HUES64 (cell line): ENCODE results near the gene DIP2A.

Experiments
- H3K27ac ChIP-seq: 2 replicates; pipeline ENCODE4 v1.7.0; 2013; ENCODE audit warnings: low read depth, low read length, inconsistent platforms
- H3K27me3 ChIP-seq: 2 replicates; pipeline ENCODE4 v1.6.1; 2013; ENCODE audit warnings: mild to moderate bottlenecking, low read length; ENCODE audit not compliant: insufficient read depth
- H3K36me3 ChIP-seq: 2 replicates; pipeline ENCODE4 v1.6.1; 2013; ENCODE audit warnings: mild to moderate bottlenecking, low read length; ENCODE audit not compliant: insufficient read depth
- H3K4me1 ChIP-seq: 2 replicates; pipeline ENCODE4 v1.6.1; 2013; ENCODE audit warnings: mild to moderate bottlenecking, low read length, moderate library complexity; ENCODE audit not compliant: insufficient read depth
- H3K4me3 ChIP-seq: 2 replicates; pipeline ENCODE4 v1.5.1; 2013; ENCODE audit warnings: mild to moderate bottlenecking, low read length, moderate library complexity
- H3K9ac ChIP-seq: 2 replicates; pipeline ENCODE4 v1.6.1; 2013; ENCODE audit warnings: mild to moderate bottlenecking, low read depth, low read length
- H3K9me3 ChIP-seq: 2 replicates; pipeline ENCODE4 v1.6.1; 2013; ENCODE audit warnings: low read depth, low read length; ENCODE audit not compliant: insufficient read depth
- WGBS: fragments of 150-250, 120-280 bp; methylation state at CpG from one replicate; pipeline ENCODE4 v1.1.7; 2013; ENCODE audit warnings: missing lambda C conversion rate; 5-methylcytosine and 5-hydroxymethylcytosine counted together

DIP2A gene

DNA sequence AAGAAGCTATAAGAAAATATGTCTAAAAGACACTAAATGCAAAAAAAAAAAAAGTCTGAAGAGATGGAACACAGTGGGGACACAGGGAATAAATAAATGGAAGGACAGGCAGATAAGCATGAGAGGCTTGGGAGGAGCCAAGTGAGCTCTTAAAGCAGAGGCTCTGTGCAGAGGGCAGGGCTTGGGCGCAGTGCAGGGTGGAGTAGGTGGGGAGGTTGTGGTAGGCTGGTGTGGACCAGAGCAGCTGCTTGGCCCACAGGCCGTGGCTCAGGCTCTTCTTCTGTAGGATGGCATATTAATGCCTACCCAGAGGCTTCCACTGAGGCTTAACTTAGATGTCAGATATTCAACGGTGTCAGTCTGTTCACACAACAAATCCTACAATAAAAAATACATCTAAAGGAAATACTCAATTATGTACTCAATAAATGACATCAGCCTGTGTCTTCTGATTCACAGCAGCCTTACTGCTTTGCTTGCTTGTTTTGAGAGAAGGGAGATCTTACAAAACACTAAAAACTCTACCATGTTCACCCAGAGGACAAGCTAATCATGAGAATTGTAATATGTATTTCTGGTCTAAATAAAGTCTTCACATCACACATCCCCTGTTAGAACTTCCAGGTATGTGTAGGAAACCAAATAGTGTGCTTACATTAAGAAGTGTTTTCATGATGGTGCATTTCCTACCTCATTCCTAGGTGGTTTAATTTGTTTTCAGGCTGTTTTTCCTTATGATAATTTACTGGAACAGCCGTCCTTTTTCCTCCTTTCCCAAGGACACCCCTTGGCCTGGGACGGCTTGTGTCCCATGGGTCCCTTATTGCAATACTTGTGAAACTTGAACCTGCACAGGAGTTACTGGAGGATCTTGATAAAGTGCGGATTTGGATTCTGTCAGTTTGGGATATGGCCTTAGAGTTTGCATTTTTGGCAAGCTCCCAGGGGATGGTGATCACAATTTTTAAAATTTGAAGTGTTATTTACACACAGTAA lies 24.9 kb downstream of the DIP2A start:
- H3K9ac ChIP-seq = no peak overlapping the region
- H3K4me3 ChIP-seq = no peak overlapping the region
- peaks cover 23% of the 10 kb centered on the region for H3K36me3 ChIP-seq
- H3K9me3 ChIP-seq = no peaks in the 10 kb centered on the region
- H3K27ac ChIP-seq = no peak overlapping the region
- H3K27me3 ChIP-seq = no peaks in the 10 kb centered on the region
- H3K4me1 ChIP-seq = no peaks in the 10 kb centered on the region
- 93% methylated on average over 6 of the region's 6 CpGs for WGBS

DNA sequence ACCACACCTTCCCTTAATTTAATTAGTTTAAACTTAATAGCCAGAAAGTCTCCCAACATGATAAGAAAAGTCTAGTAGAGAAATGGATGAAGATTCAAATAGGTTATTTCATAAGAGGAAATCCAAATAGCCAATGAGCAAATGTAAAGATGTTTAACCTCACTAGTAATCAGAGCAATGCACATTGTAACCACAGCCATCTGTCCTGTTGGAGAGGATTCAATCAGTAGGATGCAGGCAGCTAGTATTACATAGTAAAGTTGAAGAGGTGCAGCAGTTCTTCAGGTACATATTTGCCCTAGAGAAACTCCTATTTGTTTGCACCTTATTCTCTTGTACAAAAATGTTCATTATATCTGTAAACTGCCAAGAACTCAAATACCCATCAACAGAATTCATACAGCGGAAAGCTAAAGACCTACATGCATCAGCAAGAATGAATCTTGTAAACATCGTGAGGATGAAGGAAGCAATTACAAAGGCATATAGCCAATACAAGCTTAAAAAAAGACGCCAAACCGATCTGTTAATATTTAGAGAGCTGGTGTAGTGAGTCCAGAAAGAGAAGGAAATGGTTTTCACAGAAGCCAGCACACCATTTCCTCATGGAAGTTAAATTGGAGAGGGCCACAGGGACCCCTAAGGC lies 27.9 kb downstream of the DIP2A start:
- H3K27ac ChIP-seq = no peak overlapping the region
- WGBS = 97% methylated on average over 4 of the region's 4 CpGs
- H3K36me3 ChIP-seq = peaks cover 34% of the 10 kb centered on the region
- no peak overlapping the region for H3K9ac ChIP-seq
- H3K4me1 ChIP-seq = no peaks in the 10 kb centered on the region
- no peaks in the 10 kb centered on the region for H3K9me3 ChIP-seq
- H3K27me3 ChIP-seq = no peaks in the 10 kb centered on the region
- no peak overlapping the region for H3K4me3 ChIP-seq

DNA sequence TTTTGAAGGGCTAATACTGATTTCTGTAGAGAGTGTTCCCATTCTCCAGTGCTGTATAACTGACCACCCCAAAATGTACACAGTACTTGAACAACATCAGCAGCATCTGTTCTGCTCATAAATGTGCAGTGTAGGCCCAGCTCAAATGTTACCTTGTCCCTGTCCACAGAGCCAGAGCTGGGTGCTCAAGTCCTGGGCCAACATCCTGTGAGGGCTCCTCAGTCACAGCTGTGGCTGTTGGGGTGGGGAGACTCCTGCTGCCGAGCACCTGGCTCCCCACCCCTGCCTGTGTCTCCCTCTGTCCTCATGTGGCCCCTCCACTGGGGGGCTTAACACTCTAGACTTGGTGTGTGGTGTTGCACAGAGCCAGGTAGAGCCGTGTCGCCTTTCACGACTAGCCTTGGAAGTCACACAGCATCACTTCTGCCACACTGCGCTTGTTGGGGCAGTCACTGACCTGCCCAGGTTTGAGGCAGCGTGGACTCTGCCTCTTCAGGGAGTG lies 30.5 kb downstream of the DIP2A start:
- Histone ChIP-seq H3K4me1 (no peaks in the 10 kb centered on the region), H3K9me3 (no peaks in the 10 kb centered on the region), H3K9ac (no peak overlapping the region), H3K36me3 (peaks cover 50% of the 10 kb centered on the region), H3K4me3 (no peak overlapping the region), H3K27me3 (no peaks in the 10 kb centered on the region), H3K27ac (no peak overlapping the region)
- WGBS = 95% methylated on average over 6 of the region's 6 CpGs

DNA sequence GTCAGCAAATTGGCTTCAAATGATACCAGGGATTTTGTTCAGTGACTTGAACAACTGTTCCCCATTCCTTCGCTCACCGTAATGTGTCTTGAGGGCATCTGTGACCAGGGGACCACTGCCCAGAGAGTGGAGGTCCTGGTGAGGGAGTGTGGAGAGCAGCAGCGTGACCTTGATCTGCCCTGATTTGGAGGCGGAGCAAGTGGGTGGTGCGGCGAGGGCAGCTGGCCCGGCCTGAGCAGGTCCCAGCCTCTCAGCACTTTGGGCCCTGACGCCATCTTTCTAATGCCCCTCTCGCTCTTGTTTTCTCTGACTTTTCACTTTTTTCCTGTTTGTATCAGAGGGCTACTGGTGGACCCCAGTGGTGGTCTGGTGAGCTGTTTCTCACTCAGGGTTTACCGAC lies 31.1 kb downstream of the DIP2A start:
- Histone ChIP-seq H3K4me3 (no peak overlapping the region), H3K9ac (no peak overlapping the region), H3K36me3 (peaks cover 53% of the 10 kb centered on the region), H3K9me3 (no peaks in the 10 kb centered on the region), H3K27me3 (no peaks in the 10 kb centered on the region), H3K27ac (no peak overlapping the region), H3K4me1 (no peaks in the 10 kb centered on the region)
- WGBS = 90% methylated on average over 10 of the region's 10 CpGs

DNA sequence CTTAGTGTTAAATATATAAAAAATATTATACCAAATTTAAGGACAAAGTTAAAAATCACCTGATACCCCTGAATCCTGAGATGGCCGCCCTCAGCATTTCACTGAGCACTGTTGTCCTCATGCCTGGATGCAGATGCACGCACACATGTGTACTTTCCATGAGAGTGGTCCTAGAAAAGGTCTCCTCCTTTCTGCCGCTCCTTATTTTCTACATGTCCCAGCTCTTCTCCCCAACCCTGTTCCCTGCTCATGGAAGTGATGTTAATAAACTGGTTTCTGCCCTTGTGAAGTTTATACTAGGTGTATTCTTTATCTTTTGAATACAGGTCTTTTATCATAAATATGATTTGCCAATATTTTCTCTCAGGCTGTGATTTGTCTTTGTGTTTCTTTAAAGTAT lies 32.9 kb downstream of the DIP2A start:
- H3K27ac ChIP-seq = no peak overlapping the region
- H3K4me1 ChIP-seq = no peaks in the 10 kb centered on the region
- peaks cover 50% of the 10 kb centered on the region for H3K36me3 ChIP-seq
- H3K27me3 ChIP-seq = no peaks in the 10 kb centered on the region
- 96% methylated on average over 2 of the region's 3 CpGs for WGBS
- H3K9me3 ChIP-seq = no peaks in the 10 kb centered on the region
- no peak overlapping the region for H3K9ac ChIP-seq
- H3K4me3 ChIP-seq = no peak overlapping the region

DNA sequence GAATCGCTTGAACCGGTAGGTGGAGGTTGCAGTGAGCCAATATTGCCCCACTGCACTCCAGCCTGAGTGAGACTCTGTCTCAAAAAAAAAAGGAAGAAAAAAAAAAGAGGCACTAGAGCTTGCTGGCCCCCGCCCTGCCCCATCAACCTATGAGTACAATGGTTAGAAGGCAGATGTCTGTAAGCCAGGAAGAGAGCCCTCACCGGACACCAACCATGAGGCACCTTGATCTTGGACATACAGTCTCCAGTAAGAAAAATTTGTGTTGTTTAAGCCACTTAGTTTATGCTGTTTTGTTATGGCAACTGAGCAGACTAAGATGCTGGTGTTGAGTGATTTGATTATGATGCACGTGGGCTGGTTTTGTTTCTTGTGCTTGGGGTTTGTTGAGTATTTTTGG lies 34.2 kb downstream of the DIP2A start:
- Histone ChIP-seq H3K27ac (no peak overlapping the region), H3K27me3 (no peaks in the 10 kb centered on the region), H3K4me3 (no peak overlapping the region), H3K4me1 (no peaks in the 10 kb centered on the region), H3K36me3 (peaks cover 51% of the 10 kb centered on the region), H3K9me3 (no peaks in the 10 kb centered on the region), H3K9ac (no peak overlapping the region)
- 95% methylated on average over 5 of the region's 5 CpGs for WGBS

DNA sequence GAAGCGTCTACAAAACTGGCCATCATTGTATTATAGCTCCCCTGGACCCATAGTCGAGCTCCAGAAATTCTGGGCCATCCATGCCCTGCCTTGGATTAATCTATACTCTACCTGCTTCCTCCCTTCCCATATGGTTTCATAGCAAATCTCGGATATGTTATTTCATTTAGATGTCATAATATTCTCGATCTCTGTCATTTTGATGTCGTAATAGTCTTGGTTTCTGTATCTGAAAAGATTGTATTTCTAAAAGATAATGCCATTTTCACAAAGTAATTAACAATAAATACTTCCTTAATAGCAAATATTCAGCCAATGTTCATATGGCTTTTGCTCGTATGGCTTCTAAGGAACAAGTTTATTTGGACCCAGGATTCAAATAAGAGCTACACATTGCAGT lies 35.1 kb downstream of the DIP2A start:
- Histone ChIP-seq H3K27ac (no peak overlapping the region), H3K9me3 (no peaks in the 10 kb centered on the region), H3K9ac (no peak overlapping the region), H3K36me3 (peaks cover 59% of the 10 kb centered on the region), H3K27me3 (no peaks in the 10 kb centered on the region), H3K4me3 (no peak overlapping the region), H3K4me1 (no peaks in the 10 kb centered on the region)
- 95% methylated on average over 3 of the region's 6 CpGs for WGBS

DNA sequence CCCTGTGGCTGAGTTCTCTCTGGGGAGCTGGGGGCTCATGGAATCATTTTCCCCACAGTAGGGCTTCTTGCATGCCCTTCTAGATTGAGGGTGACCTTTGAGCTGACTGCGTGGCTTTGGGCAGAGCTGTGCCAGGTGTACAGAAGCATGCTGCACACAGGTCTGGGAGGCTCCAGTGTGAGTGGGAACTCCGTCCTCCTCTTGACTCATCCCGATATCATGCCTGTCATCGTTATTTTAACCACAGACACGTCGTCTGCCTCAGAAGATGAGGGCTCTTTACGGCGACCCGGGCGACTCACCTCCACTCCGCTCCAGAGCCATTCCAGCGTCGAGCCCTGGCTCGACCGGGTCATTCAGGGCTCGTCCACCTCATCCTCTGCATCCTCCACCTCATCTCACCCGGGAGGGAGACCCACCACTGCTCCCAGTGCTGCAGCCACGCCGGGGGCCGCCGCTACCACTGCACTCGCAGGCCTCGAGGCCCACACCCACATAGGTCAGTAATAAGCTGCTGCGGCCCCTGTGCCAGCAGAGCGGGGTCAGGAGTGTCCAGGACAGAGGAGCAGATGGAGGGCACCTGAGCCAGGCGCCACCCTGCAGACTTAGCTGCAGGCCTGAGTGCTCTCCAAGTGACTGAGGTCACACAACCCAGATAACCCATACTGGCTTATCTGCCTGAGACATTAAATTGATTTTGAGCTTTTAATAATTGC lies 39.8 kb downstream of the DIP2A start:
- no peaks in the 10 kb centered on the region for H3K9me3 ChIP-seq
- no peak overlapping the region for H3K4me3 ChIP-seq
- H3K27me3 ChIP-seq = no peaks in the 10 kb centered on the region
- no peak overlapping the region for H3K27ac ChIP-seq
- WGBS = 94% methylated on average over 26 of the region's 26 CpGs
- no peak overlapping the region for H3K9ac ChIP-seq
- H3K4me1 ChIP-seq = no peaks in the 10 kb centered on the region
- H3K36me3 ChIP-seq = peaks cover 66% of the 10 kb centered on the region

DNA sequence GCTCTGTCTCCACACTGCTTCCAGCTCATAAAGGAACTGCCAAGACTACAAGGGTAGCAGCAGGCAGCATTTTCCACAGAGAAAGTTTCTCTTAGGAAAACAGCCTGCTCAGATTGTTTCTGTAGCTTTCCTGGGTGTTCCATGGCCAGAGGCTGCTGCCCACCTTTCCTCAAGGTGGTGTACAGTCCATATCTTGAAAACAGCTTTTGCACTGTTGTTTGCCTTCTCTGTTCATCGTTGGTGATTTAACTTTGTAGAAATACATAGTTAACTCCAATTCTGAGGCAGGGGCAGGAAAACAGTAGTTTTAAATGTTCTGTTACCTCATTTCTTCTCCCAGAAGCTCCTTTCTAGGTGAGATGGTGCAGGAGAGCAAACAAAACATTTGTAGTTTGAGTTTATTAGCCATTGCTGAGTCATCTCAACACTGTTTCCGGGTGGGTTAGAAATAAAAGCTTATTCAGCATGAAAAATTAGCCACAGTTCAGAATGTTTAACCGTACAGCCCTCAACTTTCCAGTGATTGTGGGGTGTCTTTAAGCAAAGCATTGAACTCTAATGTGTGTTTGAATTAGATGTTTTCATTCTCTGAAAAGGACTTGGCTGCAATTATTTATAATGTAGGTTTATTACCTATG lies 41.7 kb downstream of the DIP2A start:
- H3K4me3 ChIP-seq = no peak overlapping the region
- H3K36me3 ChIP-seq = peaks cover 69% of the 10 kb centered on the region
- no peak overlapping the region for H3K9ac ChIP-seq

DNA sequence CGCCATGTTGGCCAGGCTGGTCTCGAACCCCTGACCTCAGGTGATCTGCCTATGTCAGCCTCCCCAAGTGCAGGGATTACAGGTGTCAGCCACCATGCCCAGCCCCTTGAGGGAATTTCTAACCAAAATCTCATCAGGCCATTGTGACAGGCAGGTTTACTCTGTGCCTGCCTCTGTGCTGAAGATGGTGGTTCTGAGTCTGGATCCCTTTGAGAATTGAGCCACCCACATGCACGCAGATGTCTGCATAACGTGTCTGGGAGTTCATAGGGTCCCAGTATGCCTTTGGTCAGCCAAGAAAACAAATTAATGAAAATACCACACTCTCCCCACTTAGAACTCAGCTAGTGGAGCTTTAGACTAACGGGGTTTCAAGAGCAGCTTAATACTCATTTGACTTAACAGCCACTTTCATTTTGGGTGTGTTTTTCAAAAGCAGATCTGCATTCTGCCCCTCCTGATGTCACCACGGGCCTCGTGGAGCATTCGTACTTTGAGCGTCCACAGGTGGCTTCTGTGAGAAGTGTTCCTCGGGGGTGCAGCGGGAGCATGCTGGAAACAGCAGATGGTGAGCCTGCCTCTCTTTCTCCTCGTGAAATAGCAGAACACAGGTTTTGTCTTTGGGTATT lies 45.3 kb downstream of the DIP2A start:
- no peak overlapping the region for H3K27ac ChIP-seq
- H3K9me3 ChIP-seq = no peaks in the 10 kb centered on the region
- no peaks in the 10 kb centered on the region for H3K27me3 ChIP-seq
- no peak overlapping the region for H3K4me3 ChIP-seq
- peaks cover 51% of the 10 kb centered on the region for H3K36me3 ChIP-seq
- no peaks in the 10 kb centered on the region for H3K4me1 ChIP-seq
- no peak overlapping the region for H3K9ac ChIP-seq
- 93% methylated on average over 12 of the region's 12 CpGs for WGBS

More for the DNA sequence above, 41.7 kb downstream of the DIP2A start:
- H3K9me3 ChIP-seq = no peaks in the 10 kb centered on the region
- no peak overlapping the region for H3K27ac ChIP-seq
- 96% methylated on average over 3 of the region's 3 CpGs for WGBS
- H3K4me1 ChIP-seq = no peaks in the 10 kb centered on the region
- no peaks in the 10 kb centered on the region for H3K27me3 ChIP-seq
